Stimulated activated CD8-positive, alpha-beta memory T cell treated with anti-CD3 and anti-CD28 coated beads, Interleukin-15, amount 100 ng/mL, for 4 hours (primary cell): ENCODE data around the gene SLC24A3.

Experiments
- DNase-seq, 2 donors: peaks; one replicate each; pipeline ENCODE4 v3.0.0-alpha.2; 2020; ENCODE audit warnings: low read depth in 2 of 2

Gene SLC24A3

DNA sequence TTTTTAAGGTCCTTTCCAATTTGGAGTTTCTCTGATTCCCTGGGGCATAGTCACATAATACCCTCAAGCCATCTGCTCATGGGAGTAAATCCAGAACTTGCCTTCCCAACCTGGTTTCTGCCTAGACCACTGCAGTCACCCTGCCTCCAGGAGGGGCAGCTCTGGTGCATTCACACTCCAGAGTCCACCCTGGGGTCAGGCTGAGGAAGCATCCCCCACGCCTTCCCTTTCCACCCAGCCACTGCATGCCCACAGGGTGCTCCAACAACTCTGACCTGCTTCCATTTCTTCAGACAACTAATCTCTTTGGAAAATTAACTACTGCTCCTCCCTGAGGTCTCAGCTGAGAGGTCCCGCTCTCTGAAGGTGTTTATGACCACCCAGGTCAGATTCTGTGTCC is 334.2 kb downstream of the SLC24A3 start:
- DNase-seq, result no peak

DNA sequence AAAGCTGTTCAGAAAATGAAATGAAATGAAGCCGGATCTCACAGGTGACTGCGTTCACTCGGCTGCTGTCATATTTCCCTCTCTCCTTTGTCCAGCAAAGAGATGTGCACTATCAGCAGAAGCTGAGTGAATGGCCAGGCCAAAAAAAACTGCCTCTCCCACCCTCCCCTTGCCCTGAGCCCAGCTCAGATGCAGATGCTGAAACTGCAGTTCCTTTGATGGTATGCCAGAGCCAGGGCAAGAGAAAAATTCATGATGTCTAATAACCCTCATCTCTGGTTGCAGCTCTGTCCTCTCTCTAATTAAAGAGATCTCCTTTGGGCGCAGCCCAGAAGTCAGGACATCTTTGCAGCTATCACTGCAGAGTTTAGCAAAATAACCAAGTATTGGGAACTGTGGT is 335.1 kb downstream of the SLC24A3 start:
- DNase-seq, result no peak

DNA sequence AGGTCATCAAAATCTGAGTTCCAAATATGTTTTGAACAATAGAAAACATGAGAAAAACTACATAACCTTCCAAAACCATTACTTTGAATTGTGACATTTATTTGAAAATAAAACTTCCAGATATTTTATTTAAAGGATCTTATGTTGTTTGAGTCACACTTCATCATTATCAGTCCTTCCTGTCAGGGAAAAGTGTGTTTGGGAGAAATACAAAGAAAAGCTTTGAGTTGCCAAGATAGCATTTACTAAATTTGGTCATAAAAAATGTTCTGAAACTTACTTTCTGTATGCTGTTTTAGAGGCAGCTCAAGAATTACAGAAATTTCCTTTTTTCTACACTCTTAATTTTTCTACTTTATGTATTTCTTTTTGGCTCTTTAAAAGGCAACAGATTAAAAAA is 337.5 kb downstream of the SLC24A3 start:
- no peak for DNase-seq

DNA sequence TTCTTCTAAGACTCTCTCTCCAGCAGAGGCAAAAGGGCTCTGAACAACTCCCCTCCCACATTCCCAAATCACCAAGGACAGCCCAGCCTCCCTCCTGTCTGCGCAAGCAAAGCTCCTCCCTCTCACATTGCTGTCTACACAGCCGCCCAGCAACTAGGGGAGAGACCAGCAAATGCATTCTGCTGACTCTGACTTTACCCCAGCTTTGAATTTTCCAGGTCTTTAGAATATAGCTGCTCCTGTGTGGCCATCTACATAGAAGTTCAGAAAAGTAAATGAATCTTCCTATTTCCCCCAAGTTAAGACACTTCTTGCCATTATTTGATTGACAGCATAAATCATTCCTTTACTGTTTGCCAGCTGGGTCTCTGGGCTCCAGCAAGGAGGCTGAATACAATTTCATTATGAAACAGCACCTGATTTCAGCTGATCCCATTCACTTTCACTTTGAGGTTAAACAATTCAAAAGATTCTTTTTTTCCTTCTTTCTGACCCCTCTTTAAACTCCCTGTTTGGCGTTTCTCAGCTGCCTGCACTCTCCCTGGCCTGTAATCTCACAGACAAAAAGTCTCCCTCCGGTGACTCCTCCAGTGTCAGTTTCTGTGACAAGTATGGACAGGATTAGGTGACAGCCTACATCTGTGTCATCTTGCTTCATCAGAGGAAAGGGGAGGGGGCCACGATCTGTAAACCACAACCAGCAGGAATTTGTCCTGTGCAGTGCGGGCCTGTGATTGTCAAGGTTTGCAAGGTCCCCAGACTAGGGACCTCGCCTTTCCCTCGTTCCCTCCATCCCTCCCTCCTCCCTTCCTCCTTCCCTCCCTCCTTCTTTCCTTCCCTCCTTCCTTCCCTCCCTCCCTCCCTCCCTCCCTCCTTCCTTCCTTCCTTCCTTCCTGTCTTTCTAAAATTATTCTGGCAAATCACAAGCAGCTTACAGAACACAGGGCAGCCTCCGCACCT is 340.1 kb downstream of the SLC24A3 start:
- DNase-seq, result no peak

DNA sequence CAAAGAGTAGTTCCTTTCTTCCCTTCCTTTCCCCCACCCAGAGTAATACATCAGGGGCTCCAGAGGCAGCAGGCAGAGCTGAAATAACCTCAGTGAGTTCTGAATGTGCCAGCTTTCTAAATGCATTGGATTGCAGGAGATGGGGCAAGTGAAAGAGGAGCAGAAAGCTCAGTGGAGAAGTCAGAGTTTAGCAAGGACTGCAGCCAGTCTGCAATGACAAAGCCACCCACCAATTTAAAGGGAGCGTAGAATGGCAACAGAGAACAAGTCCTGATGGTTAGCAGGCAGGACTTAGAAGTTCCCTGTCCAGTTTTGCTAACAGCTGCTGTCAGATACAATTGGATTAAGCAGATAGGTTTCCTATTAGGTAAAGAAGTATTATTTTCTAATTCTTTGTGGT is 342.2 kb downstream of the SLC24A3 start:
- DNase-seq, result no peak

DNA sequence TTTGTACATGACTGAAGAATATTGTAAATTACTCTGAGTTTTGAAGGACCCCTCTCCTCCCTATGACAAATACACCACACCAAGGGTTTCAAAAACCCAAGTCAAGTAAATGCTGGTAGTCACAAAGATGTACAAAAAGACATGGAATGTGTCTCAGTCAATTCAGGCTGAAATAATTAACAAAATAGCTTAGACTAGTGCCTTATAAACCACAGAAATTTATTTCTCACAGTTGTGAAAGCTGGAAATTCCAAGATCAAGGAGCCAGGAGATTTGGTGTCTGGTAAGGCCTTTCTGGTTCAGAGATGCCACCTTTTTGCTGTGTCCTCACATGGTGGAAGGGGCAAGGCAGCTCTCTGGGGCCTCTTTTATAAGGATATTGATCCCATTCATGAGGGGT is 343.3 kb downstream of the SLC24A3 start:
- DNase-seq, result no peak

DNA sequence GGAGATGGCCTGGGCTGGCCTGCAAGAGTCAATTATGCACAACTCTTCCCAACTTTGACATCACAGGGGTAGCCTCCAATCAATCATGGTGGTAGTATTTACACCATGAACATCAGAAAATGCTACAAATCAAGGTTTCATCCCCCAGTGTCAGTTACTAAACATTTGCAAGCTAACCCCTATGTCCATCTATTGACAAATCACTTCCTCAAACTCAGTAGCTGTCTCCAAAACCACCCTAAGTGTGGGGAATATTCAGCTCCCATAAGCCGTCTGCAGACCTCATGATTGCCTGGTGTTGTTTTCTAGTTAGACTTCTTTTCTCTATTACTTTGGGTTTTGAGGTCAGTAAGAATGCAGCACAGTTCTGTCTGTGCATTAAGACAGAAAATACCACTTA is 344.8 kb downstream of the SLC24A3 start:
- DNase-seq, result no peak

DNA sequence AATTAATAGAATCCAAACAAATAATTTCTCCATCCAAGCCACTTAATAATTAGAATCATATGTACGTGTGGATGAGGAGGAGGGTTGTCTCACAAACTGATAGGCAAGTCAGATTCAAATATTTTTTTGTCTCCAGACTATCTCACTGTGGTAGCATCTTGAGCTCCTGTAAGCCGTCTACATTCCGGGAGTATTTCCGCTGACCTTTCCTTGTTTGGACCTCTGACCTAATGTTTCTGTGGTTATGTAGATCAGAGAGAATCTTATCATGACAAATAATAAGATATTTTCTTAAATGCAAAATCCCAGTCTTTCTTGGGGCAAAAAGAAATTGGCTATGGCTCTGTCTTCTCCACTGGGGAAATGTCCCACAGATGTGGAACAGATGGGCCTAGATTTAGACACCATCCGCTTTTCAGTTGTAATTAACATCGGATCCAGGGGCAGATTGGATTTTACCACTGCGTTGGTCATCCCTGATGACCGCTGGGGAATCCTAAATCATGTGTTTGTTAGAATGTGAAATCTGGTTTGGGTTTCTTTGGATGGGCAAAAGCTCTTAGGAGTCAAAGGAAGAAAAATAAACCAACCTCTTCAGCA is 348.5 kb downstream of the SLC24A3 start:
- no peak for DNase-seq

DNA sequence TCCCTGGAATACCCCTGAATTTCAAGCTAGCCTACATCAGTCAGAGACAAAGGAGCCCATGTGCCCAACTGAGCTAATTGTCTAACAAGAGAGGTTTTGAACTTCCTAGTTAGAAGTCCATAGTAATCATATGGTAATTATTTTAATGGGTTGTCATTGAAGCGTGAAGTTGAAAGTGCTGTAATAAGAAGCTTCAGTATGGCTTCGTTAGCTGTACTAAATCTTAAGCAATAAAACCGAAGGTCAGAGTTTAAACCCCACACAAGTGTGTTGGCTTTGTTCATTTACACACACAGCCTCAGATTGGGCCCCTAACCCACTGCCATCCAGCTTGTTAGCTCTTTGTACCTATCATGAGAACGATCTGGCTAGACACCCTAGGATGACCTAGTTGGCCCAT is 350.0 kb downstream of the SLC24A3 start:
- DNase-seq, result no peak

DNA sequence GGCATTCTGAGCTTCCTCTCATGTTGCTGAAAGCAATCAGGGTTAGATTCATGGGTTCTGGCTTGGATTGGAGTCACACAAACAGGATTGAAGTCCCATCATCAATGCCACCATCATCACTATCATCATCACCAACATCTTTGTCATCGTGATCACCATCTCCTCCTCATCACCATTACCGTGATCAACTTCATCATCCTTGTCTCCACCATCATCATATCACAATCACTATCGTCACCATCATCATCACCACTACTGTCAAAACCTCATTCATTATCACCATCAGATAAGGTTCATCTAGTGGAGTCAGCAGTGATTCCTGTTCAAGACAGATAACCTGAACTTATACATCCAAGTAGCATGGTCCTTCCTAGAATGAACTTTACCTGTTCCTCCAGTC is 351.8 kb downstream of the SLC24A3 start:
- no peak for DNase-seq

DNA sequence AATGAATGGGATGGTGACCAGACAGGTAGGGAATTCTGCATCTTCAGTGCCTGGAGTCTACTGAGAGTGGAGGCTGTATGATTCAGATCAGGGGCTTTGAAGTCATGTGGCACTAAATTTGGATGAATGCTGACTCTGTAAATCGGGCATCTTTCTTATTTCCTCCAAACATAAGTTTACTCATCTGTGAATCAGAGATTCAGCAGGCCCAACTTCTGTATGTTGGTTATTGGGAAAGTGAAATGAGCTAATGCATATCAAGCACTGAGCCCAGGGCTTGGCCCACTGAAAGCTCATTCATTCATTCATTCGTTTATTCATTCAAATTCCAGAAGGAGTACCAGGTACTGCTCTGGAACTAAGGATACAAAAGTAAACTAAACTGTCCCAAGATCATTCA is 353.3 kb downstream of the SLC24A3 start:
- no peak for DNase-seq

DNA sequence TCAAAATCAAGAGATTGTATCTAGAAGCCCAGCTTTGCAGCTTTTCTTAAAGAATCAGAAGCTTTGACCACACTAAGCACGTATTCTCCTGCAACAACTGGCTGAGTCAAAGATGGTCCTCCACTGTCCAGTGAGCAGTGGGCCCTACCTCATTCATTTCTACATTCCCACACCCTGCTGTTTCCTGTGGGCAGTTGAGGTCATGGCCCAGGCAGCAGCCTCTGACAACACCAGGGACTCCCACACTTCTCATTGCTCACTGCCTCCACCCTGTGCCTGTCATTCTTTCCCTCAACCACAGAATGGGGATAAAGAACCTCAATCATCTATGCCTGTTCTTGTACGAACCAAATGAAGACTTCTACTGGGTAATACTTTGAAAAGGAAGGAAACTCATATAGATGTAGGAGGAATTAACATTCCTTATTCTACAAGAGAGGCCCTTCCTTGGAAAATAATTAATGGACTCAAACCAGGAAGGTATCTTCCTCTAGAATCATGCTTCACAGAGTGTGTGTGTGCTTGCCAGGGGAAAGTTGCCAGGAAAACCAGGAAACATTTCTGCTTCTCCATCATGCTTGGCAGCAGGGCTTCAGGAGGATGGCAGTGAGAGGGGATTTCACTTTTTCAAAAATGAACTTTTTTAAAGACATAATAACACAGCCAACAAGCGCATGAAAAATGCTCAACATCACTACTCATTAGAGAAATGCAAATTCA is 353.9 kb downstream of the SLC24A3 start:
- DNase-seq, result no peak

DNA sequence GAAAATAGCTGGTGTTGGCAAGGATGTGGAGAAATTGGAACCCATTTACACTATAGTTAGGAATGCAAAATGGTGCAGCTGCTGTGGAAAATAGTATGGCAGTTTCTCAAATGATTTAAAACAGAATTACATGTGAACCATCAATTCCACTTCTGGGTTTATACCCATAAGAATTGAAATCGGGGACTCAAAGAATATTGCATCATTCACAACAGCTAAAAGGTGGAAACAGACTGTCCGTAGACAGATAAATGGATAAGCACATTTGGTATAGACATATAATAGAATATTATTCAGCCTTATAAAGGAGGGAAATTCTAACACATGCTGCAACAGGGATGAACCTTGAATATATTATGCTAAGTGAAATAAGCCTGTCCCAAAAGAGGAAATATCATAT is 355.7 kb downstream of the SLC24A3 start:
- no peak for DNase-seq

DNA sequence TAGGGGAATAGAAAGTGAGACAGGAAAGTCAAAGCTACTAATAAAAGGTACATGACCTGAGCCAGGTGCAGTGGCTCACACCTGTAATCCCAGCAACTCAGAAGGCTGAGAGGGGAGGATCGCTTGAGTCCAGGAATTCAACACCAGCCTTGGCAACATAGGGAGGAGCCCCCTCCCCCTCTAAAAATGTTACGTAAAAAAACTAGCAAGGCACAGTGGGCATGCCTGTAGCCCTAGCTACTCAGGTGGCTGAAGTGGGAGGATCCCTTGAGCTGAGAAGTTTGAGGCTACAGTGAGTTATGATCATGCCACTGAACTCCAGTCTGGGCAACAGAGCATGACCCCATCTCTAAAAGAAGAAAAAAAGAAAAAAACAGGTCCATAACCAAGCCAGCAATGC is 359.6 kb downstream of the SLC24A3 start:
- no peak for DNase-seq

DNA sequence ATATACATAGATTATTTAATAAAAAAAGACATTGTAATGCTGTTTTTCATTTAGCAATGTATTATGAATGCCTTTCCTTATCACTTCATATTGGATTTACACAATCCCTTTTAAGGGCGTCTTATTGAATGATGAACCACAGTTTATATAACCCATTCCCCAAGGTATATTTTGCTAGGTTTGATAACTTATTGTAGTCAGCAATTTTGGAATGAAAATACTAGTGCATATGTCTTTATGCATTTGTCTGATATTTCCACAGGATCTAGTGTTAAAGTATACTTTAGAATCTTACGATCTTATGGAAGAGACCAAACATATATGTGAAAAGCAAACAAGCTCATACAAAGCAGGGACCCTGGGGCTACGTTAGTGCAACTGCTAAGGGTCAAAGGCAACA is 365.2 kb downstream of the SLC24A3 start:
- DNase-seq, result no peak

DNA sequence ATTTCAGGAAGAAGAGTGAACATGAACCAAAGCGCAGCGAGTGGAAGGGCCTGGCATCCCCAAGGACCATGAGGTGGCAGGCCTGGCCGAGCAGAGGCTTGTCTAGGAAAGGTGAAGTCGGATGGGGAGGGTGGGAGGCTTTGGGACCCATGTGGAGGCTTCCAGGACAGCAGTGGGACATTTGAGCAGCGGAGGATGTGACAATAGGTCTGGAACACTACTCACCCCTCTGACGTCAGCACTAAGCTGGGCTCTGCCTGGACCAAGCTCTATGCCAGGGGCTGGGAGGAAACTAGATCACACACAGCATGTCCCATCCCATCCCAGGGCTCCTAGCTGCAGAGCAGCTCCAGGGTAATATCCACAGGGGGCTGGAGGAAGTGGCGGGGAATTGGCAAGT is 370.3 kb downstream of the SLC24A3 start:
- DNase-seq, result no peak

DNA sequence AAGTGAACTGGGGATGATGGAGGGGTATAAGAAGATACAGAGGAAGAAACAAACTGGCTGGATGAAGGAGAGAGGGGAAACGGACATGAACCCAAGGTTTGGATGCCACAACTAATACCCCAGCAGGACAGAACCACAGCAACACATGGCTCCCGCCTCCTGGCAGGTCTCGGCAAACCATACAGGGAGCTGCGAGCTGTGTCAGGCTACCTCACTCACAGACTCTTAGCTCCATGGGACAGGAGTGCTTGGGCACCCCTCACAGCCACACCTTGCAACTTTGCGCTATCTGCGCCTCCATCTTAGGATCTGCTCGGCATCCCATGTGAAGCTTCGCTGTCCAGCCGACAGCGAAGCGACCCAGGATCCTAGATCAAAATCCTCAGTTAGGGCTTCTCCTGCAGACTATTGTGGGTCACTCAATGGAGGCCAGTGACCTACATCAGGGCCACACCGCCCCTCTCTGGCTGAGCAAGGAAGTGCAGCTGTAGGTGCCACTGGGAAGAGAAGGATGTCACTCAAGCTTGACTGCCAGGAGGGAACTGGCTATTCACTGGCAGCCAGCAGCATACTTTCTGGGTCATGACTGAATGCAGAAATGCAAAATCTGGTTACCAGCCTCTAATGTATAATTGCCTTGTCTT is 371.2 kb downstream of the SLC24A3 start:
- no peak for DNase-seq

DNA sequence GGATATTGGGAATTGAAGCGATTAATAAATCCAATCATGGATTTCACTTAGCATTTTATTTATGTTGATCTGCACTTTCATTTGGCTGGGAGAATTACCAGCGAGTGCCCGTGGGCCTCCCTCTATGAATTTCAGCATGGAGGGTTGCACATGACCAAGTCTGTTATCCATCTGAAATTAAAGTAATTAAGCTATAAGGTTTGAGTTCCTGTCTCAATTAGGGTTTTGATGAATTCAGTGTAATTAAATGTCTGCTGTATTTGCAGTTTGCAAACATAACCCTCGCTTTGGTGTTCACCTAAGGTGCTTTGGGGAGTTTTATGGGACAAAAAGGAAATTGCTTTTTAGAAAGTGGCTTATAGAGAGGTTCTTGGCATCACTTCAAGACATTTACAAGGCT is 375.8 kb downstream of the SLC24A3 start:
- no peak for DNase-seq

DNA sequence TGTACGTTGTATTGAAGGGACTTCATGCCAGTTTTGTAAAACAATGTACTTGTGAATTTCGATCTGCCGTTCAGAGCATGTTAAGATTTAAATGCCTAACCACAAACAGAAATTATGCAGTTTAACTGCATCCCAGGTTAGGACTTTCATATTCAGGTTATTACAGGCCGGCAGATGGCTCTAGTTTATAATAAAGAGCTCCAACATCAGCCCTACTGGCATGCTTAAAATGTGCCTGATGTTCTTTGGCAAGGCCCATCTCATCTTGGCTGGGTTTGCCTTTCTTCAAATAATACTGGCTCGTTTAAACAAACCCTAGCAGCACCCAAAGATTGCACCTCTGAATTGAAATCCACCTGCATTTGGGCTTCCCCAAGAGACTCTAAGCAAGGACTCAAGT is 376.3 kb downstream of the SLC24A3 start:
- DNase-seq, result no peak

DNA sequence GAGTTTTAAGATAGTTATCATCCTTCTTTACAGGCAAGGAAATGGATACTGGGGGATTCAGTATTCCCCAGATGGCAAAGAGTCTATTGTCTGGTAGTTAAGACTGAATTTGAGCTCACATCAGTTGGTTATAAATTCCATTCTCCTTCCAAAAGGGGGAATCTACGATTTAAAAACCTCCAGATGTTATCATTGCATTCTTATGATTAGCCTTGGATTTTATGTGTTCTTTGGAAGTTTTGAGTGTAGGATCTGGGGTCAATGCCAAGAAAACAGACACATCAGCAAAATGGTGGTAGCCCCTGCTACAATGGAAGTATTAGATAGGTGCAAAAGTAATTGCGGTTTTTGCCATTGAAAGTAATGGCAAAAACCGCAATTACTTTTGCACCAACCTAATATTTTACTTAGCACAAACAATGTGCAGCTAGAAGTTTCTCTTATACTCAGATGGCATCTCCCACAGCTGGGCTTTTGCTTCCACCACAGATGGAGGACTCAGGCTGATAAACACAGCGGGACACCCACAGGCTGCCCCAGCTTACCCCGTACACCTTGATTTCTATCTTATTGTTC is 377.4 kb downstream of the SLC24A3 start:
- no peak for DNase-seq

DNA sequence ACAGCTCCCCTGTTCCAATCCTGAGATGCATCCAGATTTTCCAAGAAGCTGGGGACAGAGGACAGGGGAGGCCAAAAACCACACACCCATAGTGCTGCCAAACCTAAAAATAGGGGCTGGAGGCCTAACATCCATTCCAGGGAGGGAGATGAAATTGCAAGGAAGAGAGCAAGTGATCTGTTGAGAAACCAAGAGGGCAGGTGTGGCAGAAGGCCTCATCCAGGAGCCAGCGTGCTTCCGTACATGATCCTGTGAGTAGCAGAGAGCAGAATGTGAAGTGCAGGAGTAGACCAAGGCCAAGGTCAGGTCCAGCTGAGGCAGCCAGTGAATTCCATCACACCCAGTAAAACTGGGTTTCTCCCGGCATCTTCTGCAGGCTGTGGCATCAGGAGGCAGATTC is 377.9 kb downstream of the SLC24A3 start:
- DNase-seq, result no peak

DNA sequence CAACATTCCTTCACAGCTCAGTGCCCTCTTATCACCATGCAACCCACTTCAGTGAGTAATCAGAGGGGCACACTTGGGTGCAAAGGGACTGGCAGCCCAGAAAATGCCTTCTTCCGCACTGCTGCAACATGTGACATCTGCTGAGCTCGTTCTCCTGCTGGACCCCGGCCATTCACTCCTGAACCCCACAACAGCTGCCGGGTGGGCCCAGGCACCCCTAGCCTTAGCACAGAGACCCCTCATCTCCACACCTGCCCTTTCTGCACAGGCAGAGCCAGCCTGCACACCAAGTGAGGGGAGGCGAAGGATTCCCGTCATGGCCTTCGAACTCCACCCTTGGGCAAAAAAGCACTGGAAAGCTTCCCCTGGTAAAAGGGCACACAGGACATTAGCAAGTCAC is 381.3 kb downstream of the SLC24A3 start:
- no peak for DNase-seq
